GM21515 (cell line): ENCODE results near the gene PLEKHH2.

Experiments used
- ATAC-seq: cut with Tn5 transposase; IDR thresholded peaks from one replicate; pipeline ENCODE4 v1.9.1; 2021; ENCODE audit not compliant: unreplicated experiment

Gene PLEKHH2

DNA sequence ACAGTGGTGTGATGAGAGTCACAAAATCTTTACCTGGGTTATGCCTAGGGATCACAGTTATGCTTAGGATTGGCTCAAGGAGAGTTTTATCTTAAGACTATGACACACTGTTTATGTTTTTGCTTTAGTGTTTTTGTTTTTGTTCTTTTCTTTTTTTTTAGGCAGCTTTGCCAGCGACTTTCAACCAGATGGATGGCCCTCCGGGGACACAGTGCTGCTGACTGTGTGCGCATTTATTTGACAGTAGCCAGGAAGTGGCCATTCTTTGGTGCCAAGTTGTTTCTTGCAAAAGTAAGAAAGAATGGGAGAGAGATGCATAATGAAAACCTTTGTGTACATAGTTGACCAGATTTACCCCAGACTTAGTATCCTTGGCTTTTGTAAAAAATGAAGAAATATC, 121.7 kb downstream of the PLEKHH2 start:
- no peak for ATAC-seq

- no peak for ATAC-seq
These were observed 122.1 kb downstream of the PLEKHH2 start for GRCh38 chr2:43759195-43759594.

- no peak for ATAC-seq
These were observed 125.2 kb downstream of the PLEKHH2 start for GRCh38 chr2:43762286-43762685.

- ATAC-seq: no peak
These were observed 126.0 kb downstream of the PLEKHH2 start for GRCh38 chr2:43763091-43763490.

- ATAC-seq: no peak
These were observed 127.1 kb downstream of the PLEKHH2 start for GRCh38 chr2:43764086-43764705.

- no peak for ATAC-seq
These were observed 128.9 kb downstream of the PLEKHH2 start for GRCh38 chr2:43766006-43766405.

DNA sequence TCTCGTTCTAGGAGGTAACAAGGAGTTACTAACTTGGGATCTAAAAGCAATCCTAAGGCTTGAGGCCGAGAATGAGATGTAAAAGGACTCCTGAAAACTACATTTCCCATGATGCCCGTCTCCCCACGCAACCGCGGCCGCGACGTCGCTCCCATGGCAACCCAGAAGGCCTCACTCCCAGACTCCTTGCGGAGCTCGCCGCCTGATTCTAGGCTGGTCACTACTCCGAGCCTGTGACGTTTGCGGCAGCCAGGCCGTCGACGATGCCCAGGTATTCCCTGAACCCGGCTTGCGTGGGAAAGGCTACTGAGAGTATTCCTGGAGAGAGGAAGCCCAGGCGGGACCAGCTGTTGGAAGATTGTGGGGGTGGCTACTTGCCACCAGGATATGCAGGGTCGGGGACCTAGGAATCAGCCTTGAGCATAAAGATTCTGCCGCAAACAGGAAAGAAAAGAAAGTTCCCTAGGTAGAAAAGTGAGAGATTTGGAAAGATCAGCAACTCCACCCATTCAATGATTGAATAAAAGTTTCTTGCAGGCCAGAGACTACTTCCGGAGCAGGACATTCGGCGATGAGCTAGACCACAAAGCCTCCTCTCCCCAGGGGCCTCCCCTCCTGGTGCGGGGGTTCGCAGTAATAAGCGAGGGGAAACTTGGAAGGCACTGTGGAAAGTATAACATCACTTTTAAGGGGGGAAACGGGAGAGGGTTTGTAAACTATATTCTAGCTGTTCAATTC, 137.0 kb downstream of the PLEKHH2 start, which contains the start of gene DYNC2LI1:
DYNC2LI1 (plus strand) TSS at position 164 of the 738 bp plus-strand sequence; CDS start at position 264, 100 bp downstream.
- peak; percentile 100 for ATAC-seq

DNA sequence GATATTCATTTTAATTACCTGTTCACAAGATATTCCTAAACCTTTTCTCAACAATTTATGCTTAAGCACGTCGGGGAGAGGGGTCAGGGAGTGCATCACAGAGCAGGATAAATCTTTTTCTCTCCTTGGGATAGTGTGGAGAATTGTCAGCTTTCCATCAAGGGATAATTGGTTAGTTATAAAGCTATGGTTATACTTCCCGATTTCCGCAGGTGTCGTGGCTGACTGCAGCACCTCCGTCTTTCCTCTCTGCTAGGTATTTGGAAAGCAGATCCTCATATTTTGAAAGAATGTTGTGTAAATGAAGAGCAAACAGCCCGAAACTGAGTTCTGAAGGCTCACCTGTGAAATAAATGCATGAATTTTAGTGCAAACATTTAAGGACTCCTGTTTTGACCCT, 137.6 kb downstream of the PLEKHH2 start:
- ATAC-seq: no peak

- no peak for ATAC-seq
These were observed 139.3 kb downstream of the PLEKHH2 start for GRCh38 chr2:43776324-43776723.

GRCh38 chr2:43777306-43777926, 140.4 kb downstream of the PLEKHH2 start:
- no peak for ATAC-seq

- no peak for ATAC-seq
These were observed 141.2 kb downstream of the PLEKHH2 start for GRCh38 chr2:43778233-43778632.

DNA sequence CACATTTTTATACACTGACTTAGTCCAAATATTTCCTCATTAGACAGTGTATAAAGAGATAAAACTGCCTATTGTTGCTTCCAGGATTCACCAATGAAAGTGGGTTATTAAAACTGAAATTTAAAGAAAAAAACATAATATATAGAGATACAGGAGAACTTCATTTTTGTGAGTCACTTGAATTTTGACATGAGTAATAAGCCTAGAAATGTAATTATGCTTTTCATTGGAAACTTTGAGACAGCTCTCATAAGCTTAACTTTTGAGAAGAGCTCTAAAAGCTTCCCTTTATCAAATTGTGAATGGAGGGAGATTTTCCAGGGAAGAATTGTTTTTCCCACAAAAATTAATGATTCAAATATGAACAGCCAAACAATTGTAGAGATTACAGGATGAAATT, 150.8 kb downstream of the PLEKHH2 start:
- no peak for ATAC-seq

DNA sequence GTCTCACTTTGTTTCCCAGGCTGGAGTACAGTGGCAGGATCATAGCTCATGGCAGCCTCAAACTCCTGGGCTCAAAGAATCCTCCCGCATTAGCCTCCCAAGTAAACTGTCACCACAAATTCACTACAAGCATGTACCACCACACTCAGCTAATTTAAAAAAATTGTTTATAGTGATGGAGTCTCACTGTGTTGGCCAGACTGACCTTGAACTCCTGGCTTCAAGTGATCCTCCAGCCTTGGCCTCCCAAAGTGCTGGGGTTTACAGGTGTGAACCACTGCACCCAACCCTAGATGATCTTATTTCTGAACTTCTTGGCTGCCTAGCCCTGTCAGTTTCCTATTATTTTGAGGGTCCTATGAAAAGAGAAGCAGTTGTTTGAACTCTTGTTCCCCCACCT, 151.6 kb downstream of the PLEKHH2 start:
- no peak for ATAC-seq

GRCh38 chr2:43790147-43790546, 153.1 kb downstream of the PLEKHH2 start:
- no peak for ATAC-seq

GRCh38 chr2:43791035-43791765, 154.1 kb downstream of the PLEKHH2 start:
- ATAC-seq: no peak

- no peak for ATAC-seq
These were observed 155.6 kb downstream of the PLEKHH2 start for GRCh38 chr2:43792653-43793052.

- no peak for ATAC-seq
These were observed 157.9 kb downstream of the PLEKHH2 start for GRCh38 chr2:43794956-43795355.

GRCh38 chr2:43796206-43796605, 159.1 kb downstream of the PLEKHH2 start:
- ATAC-seq: no peak

DNA sequence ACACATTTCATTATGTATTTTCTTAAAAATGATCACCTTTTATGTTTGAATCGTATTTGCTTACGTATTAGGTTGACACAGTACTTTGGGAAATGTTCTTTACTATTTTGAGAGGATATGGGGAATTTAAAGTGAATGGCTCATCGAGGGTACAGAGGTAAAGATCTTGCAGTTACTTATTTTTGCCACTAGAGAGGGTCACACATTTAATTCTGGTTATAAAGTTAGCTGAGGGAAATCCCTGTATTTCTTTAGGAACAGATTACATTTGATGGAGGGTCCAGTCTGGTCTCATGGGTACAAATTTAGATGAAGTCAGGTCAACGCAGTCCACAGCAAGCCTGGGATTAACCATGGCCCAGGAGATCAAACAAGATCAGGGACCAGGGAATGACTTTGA, 161.2 kb downstream of the PLEKHH2 start:
- no peak for ATAC-seq

- ATAC-seq: no peak
These were observed 163.8 kb downstream of the PLEKHH2 start for GRCh38 chr2:43800894-43801293.

DNA sequence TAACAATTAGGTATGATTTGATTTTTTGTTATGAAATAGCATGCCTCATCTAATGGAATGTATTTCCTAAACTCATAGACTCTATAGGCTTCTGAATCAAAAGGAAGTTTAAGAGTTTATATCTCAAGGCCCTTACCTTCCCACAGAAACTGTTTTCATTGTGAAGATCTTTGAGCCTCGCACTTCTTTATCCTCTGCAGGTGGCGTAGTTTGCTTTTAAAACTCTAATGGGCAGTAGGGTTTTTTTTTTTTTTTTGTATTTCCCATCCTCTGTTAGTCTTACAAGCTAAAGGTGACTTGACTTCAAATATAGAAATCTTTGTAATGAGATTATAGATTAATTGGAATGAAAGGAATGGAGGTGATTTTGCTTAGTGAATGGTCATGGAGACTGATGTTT, 165.1 kb downstream of the PLEKHH2 start:
- no peak for ATAC-seq
